Activated naive CD4-positive, alpha-beta T cell treated with anti-CD3 and anti-CD28 coated beads, Interleukin-2, amount 10 ng/mL, durations not matched to agents 5 hours and 36 hours (primary cell): ENCODE results near the gene NPFFR2. TPM values are rescaled to one million over a fixed set of nuclear protein-coding genes. Genes with fewer than 3 reads are reported as not detected.

Experiments
- total RNA-seq, 2 experiments: library from RNA; stranded (reverse); gene quantifications; one replicate each; pipeline ENCODE4 v1.2.3, GENCODE V29; 2021

The NPFFR2 gene
- total RNA-seq, result not detected

DNA sequence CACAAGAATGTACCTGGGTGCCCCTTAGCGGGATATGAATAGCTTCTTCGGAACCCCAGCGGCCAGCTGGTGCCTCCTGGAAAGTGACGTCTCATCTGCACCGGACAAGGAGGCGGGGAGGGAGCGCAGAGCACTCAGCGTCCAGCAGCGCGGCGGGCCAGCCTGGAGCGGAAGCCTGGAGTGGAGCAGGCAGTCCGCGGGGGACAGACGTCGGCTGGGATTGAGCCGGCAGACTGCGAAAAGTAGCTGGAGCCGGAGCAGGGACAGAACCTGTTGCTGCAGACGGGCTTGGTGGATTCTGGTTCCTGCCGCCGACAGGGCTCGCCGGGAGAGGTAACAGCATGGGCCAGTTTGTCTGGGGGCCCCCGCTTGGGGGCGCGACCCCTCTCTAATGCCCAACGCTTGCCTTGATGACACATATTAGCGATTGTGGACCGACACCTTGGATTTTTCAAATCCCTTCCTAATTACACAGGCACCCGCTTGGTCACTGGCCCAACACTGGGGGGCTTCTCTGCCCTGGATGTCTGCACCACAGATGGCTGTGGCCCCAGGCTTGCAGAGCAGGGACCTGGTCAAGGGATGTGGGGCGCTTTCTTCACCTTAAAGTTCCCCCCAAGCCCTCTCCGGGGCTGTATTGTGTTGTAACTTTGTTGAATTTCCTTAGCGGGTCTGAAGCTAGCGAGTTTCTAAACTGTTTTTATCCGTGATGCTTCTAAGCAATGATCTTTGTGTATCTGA, at the start of gene NPFFR2:
NPFFR2 (plus strand) TSS at position 133 of the 741 bp plus-strand sequence. CDS start 96,592 bp downstream, outside the sequence.

Other genes starting within 250 kb of the NPFFR2 start
- gene GC, start 247.9 kb upstream of the NPFFR2 start, total RNA-seq, result not detected